ENCODE data around the gene PDE6D. TPM values are rescaled to one million over a fixed set of nuclear protein-coding genes. Genes with fewer than 3 reads are reported as not detected.
A peak's percentile ranks its signal among the peaks of the same experiment; 100 is the strongest.

Gene PDE6D
- total and polyA plus RNA-seq, 2 of the 13 experiments (the other 11 are each of a cell fraction or from before 2014, with no cell fraction given): 14.1 to 23.2 TPM

DNA sequence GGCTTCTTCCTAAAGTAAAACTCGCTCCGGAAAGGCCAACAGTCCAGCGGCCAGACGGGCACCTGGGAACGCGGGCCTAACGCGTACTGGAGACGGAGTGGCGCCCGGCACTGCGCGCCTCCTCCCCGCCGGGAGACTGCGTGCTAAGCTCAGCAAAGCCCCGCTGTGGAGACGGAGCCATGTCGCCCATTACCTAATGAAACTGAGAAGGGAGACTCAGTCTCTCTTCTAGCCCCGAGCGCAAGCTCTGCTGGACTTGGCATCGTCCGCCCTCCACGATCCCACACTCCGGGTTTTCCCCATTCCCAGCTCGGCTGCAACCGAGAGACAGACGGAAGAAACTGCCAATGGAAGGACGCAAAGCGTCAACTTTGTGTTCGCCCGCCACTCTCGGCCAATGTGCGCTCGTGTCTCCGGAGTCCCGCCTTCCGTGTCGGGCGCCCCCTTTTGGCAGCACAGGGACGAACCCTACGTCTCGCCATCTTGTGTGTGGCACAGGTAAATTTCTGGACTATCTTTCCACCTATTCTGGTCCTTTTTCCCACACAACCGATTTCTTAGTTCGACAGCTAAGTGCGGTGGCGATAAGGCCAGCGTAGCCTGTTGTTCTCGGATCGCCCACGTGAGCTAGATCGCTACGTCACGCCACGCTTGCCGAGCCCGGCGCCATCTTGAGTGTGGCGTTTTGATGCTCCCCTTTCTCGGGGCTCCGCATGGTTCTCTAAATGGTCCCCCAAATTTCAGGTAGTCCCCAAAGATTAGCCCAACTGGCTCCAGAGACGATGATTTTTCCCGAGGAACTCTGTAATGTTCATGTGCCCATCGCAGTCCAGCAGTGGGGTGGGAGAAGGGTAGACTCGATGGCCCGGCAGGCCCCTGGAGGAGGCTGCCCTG, 74.1 kb downstream of the PDE6D start (continued):
- peak; percentile 47; the same call in 1 of the 2 replicates for TF ChIP-seq HNF4G (IDR thresholded peaks at IDR 0.05; ENCODE audit: borderline replicate concordance, low read depth, low read length)
- no peak for TF ChIP-seq HNF4G (CRISPR knock-in tag; IDR thresholded peaks at IDR 0.05; ENCODE audit: borderline replicate concordance, low read depth)
- no peak for TF ChIP-seq PCBP2 (optimal IDR thresholded peaks at IDR 0.05; ENCODE audit: low read depth, low read length, poor library complexity, severe bottlenecking)
- TF ChIP-seq ZNF234 (CRISPR knock-in tag; conservative IDR thresholded peaks at IDR 0.05): peak; percentile 57; the same call in 1 of the 2 replicates
- no peak for TF ChIP-seq SMAD9 (CRISPR knock-in tag; IDR thresholded peaks at IDR 0.05)
- TF ChIP-seq FOXP1 (IDR thresholded peaks at IDR 0.05): no peak
- TF ChIP-seq FOXP1 (CRISPR knock-in tag; IDR thresholded peaks at IDR 0.05): no peak
- no peak; the same call in 1 of the 2 replicates for TF ChIP-seq PITX1 (CRISPR knock-in tag; IDR thresholded peaks at IDR 0.05)
- peak; percentile 53 for TF ChIP-seq ZSCAN25 (CRISPR knock-in tag; IDR thresholded peaks at IDR 0.05)
- TF ChIP-seq ZNF547 (CRISPR knock-in tag; IDR thresholded peaks at IDR 0.05): peak; percentile 62
- no peak for TF ChIP-seq ZNF136 (CRISPR knock-in tag; IDR thresholded peaks at IDR 0.05; ENCODE audit: low read depth)
- TF ChIP-seq, protein P1, sequence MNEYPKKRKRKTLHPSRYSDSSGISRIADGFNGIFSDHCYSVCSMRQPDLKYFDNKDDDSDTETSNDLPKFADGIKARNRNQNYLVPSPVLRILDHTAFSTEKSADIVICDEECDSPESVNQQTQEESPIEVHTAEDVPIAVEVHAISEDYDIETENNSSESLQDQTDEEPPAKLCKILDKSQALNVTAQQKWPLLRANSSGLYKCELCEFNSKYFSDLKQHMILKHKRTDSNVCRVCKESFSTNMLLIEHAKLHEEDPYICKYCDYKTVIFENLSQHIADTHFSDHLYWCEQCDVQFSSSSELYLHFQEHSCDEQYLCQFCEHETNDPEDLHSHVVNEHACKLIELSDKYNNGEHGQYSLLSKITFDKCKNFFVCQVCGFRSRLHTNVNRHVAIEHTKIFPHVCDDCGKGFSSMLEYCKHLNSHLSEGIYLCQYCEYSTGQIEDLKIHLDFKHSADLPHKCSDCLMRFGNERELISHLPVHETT (CRISPR knock-in tag; conservative IDR thresholded peaks at IDR 0.05): no peak
- TF ChIP-seq ZNF614 (CRISPR knock-in tag; IDR thresholded peaks at IDR 0.05; ENCODE audit: borderline replicate concordance): no peak
- peak; percentile 40; the same call in 1 of the 2 replicates for TF ChIP-seq KMT2B (CRISPR knock-in tag; IDR thresholded peaks at IDR 0.05)
- TF ChIP-seq ZNF484 (CRISPR knock-in tag; IDR thresholded peaks at IDR 0.05; ENCODE audit: borderline replicate concordance, low read depth): no peak; the same call in 1 of the 2 replicates
- no peak for TF ChIP-seq PAF1 (CRISPR knock-in tag; IDR thresholded peaks at IDR 0.05)
- TF ChIP-seq ARNT2 (CRISPR knock-in tag; IDR thresholded peaks at IDR 0.05; ENCODE audit: low read depth): peak; percentile 90
- peak; percentile 68 for TF ChIP-seq HOXA7 (CRISPR knock-in tag; IDR thresholded peaks at IDR 0.05)
- peak; percentile 75 for TF ChIP-seq ZNF644 (CRISPR knock-in tag; IDR thresholded peaks at IDR 0.05; ENCODE audit: low read depth)
- TF ChIP-seq, protein P2, sequence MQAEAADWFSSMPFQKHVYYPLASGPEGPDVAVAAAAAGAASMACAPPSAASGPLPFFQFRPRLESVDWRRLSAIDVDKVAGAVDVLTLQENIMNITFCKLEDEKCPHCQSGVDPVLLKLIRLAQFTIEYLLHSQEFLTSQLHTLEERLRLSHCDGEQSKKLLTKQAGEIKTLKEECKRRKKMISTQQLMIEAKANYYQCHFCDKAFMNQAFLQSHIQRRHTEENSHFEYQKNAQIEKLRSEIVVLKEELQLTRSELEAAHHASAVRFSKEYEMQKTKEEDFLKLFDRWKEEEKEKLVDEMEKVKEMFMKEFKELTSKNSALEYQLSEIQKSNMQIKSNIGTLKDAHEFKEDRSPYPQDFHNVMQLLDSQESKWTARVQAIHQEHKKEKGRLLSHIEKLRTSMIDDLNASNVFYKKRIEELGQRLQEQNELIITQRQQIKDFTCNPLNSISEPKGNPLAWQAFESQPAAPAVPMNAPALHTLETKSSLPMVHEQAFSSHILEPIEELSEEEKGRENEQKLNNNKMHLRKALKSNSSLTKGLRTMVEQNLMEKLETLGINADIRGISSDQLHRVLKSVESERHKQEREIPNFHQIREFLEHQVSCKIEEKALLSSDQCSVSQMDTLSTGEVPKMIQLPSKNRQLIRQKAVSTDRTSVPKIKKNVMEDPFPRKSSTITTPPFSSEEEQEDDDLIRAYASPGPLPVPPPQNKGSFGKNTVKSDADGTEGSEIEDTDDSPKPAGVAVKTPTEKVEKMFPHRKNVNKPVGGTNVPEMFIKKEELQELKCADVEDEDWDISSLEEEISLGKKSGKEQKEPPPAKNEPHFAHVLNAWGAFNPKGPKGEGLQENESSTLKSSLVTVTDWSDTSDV (CRISPR knock-in tag; IDR thresholded peaks at IDR 0.05): no peak
- TF ChIP-seq, protein P3, sequence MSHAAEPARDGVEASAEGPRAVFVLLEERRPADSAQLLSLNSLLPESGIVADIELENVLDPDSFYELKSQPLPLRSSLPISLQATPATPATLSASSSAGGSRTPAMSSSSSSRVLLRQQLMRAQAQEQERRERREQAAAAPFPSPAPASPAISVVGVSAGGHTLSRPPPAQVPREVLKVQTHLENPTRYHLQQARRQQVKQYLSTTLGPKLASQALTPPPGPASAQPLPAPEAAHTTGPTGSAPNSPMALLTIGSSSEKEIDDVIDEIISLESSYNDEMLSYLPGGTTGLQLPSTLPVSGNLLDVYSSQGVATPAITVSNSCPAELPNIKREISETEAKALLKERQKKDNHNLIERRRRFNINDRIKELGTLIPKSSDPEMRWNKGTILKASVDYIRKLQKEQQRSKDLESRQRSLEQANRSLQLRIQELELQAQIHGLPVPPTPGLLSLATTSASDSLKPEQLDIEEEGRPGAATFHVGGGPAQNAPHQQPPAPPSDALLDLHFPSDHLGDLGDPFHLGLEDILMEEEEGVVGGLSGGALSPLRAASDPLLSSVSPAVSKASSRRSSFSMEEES (CRISPR knock-in tag; IDR thresholded peaks at IDR 0.05): peak; percentile 35
- TF ChIP-seq ZEB1 (IDR thresholded peaks at IDR 0.05; ENCODE audit: insufficient replicate concordance, low read depth): peak; percentile 78
